ENCODE data around the gene LBX2.
A peak's percentile ranks its signal among the peaks of the same experiment; 100 is the strongest.
"Not testable (repeated sequence)": the region's sequence is repeated elsewhere in the genome, so short reads cannot be mapped to it uniquely, and the experiment has no call there.

Gene LBX2

DNA sequence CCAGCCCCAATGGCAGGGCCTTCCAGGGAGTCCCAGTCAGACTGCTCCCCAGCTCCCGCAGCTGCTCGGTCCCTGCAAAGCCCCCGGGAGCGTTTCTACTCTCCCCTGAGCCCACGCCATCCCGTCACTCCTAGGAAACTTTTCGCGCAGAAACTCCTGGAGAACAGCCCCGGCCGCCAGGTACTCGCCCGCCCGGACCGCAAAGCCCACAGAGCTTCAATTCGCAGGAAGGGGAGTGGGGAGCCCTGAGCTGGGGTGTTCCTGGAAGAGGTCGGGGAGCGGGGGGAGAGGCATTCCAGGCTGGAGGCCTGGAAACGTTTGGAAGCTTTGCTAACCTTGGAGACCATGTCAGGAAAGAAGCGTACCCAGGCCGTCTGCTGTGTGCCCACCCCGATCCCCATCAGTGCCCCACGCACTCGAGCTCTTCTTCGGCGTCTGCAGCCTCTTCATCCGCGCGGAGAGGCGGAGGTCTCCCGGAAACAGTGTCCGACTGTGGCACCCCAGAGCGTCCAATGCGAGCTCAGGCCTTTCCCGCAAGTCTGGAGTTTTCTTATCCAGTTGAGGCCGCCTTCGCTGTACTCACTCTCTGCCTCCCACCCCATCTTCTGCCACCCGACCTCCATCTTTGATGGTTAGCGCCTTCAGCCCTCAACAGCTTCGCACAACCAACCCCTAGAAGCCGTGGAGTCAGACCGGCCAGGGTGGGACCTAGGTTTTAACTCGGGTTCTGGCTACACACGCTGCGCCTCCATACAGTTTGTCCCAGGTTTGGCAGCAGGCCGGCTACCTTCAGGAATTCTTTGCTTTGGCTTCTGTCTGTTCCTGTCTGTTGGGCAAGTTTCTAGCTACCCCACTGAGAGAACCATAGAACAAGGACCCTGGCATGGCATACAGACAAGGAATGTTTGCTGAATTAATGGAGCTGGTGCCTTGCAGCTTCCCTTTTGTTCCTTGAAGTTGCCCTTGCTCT, 4.4 kb upstream of the LBX2 start:
- DNase-seq = no peak

DNA sequence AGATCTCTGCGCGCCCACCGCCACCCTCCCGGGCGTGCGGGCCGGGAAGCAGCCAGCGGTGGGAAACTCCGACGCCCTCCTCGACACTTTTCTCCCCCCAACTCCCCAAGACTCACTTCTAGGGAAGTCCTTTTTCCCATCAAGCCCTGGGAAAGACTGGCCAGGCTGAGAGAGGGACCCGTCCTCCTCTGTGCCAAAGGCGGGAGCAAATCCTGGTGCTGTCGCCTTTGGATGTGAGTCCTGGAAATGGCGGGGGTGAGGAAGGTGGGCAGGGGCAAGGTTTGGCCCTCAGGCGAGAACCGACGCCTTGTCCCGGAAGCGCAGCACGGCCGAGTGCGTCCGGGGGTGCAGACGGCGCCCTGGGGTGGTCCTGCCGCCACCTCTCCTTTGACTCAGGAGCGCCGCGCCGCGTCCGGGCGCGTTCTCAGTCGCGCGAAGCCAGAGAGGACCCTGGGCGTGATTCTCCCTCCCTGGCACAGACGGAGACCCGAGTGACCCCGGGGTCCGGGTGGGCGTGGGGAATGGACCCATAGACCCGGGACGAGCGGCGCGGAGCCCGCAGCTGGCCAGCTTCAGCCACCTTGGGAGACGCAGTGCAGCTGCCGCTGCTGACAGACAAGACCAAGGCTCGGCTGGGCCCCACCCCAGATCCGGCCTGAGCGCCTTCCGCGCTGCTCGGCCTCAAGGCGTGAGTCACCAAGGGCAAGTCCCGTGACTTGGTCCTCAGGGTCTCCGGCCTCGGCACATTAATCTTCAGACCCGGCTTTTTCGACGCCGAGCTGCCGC, 3.5 kb upstream of the LBX2 start:
- peak; percentile 28 to 56 for DNase-seq

DNA sequence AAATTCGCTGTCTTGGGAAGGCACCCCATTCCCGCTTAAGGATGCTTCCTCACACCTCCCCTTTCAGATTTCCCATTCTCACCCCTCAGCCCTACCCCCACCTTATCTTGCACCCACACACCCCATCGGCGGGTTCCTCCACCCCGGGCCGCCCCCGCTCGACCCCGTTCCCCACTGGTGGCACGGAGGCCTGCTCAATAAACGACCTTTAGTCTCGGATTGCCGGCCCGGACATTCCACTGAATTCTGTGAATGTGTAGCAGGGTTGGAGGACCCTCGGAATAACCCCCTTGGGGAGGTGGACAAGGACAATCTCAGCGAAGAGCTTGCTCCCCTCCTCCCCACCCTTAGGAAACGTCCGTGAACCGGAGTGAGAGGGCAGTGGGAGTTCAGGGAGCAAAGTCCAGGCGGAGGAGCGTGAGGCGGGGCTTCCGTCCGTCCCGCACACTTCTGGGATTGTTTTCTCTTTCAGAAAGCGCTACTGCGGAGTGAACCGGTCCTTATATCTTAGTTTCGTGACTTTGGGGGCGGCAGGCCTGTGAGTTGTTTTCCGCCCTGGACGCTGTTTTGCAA, 2.8 kb upstream of the LBX2 start:
- DNase-seq = no peak

DNA sequence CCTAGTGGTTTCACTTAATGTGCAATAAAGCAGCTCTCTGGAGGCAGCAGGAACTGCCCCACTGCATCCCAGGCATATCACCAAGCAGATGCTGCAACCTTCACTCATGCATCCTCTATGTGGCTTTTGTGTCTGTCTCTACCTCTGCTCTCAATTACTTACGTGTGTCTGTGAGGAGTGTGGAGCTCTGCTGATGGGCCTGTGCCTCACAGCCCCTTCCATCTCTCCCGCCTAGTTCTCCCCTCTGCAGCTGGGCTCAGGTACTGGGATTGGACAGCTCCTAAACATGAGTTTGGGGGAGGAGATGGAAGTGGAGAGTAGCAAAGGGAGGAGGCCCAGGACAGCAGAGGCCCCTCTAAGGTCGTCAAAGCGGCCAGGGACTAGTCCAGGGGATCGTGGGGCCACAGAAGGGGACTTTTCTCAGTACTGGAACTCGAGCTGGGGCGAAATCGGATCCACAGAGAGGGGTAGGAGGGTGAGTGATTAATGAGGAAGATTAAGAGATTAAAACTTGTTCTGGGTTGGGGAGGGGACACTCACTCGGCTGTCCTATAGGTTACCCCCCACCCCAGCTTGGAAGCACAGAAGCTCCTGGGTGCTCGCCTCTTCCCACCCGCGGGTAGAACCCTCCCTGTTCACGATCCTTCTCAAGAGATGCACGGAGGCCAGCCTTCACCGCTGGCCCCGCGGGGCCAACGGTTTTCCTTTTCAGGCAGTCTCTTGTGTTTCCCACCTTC, 2.1 kb upstream of the LBX2 start:
- no peak for DNase-seq

DNA sequence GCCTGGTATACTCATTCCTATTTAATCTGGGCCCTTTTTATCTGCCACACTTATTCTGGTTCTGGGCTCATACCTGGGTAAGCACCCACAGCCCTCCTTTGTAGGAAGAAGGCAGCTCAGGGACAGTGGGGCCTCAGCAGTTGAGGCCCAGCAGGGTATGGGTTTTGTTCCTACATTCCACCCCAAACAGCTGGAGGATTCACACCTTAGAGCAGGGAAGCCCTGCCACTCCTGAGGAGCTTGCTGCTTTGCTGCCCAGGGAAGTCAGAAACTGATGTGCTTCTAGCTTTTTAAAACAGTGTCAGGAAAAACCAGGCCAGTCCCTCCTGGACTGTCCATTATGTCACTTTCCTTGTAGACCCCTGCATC, 1.2 kb upstream of the LBX2 start:
- no peak for DNase-seq

DNA sequence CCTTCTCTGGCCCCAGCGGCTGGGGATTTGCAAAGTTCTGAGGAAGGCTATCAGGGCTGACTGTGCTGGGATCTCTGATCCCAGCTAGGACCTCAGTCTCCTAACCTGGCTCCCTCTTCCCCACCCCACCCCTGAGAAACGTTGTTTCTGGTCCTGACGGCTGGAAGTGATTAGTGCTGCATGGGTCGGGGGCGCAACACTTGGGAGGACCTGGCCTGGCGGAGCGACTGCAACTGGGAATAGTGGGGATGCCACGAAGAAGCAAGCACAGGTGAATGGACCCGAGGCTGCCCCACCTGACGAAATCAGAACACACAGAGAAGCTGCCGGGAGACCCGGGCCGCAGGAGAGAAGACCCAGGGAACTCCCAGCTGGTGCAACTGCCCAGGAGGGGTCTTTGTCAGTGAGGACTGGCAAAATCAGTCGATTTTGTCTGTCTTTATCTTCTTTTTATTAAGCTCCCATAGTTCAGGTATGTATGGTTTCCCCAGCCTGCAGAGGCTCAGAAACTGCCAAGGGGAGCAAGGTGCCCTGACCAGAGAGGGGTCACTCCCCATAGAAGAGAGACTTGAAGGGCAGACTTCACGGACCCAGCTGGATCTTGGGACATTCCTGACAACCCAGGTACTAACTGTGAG, 656 bp upstream of the LBX2 start:
- DNase-seq = no peak

DNA sequence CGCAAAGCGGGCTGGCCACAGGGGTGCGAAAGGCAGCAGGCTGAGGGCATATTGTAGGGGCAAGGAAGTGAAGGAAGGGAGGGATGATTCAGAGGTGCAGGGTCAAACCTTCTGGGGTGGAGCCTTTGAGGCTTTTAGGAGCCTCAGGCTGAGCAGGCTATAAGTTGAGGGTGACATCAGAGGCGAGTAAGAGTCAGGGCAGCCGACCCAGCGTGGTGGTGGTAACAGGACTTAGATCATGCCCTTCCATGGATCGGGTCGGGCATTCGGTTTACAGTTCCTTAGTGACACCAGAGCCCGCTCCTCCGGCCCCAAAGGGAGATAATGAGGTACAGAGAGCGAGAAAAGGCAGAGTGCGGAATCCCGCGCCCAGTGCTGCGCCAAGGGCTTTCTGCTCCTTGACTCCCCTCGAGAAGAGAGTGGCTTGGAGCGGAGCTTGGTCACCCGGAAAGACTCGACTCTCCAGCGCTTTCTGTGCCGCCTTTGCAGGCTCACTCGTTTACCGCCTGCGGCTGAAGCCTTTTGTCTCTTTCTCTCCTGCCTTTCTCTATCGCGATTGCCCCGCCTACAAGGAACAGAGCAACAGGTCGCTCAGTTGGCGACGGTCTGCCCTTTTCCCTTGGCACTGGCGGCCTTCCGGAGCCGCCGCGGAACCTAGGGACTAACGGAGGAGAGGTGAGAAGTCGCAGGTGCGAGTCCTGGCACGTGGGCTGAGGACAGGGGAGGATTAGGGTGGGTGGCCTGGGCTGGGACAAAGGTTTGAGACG, 720 bp downstream of the LBX2 start:
- DNase-seq = peak; percentile 21 to 43

DNA sequence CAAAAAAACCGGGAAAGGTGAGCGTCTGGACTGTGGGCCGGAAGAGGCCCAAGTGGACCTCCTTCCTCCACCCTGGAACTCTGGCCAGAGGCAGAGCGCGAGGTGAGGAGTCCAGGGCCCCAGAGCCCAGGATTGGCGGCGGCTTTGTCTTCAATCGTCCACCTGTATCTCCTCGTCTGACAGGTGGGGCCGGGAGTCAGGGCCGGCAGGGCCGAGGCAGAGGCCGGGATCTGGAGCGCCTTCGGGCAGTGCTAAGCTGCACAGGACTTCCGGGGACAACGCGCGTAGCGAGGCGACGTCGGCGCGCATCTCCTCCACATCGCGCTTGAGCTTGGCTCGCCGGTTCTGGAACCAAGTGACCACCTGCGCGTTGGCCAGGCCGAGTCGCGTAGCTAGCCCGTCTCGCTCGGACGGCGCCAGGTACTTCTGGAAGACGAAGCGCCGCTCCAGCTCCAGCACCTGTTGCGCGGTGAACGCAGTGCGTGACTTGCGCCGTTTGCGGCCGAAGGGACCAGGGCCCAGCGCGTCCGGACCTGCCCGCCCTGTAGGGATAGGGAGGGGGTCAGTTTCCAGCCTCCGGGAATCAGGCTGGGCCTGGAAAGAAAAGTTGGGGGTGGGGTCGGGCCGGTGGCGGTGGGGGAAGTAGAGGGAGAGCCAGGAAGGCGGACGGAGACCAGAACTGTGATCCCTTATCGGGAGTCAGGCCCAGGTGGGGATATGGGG, 1.5 kb downstream of the LBX2 start:
- no peak for DNase-seq

DNA sequence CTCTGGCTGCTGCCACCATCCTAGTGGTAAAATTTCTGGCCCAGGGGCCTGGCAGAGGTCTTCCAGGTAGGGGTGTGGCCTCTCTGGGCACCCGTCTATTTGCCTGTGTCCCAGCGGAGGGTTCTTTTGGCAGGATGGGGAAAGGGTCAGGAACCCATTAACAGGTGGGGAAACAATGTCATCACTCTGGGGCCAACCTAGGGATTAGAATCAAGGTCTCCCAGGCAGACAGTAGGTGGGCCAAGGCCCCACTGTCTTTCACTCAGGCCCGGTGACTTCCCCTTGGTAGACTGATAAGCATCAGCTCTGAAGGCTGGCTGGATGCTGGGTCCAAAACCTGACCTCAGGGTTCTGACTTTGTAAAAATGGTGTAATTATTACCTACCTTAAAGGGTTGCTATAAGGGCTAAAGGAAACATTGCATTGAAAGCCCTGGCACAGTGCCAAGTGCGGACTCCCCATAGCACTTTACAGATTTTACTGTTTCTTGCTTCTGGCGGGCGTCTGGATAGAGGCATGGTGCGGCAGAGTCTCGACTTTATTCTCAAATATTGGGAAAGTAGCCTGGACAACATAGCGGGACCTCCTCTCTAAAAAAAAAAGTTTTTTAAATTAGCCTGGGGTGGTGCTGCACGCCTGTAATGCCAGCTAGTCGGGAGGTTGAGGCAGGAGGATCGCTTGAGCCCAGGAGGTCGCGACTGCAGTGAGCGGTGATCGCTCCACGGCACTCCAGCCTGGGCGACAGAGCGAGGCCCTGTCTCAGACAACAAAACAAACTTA, 2.2 kb downstream of the LBX2 start:
- DNase-seq = no peak

DNA sequence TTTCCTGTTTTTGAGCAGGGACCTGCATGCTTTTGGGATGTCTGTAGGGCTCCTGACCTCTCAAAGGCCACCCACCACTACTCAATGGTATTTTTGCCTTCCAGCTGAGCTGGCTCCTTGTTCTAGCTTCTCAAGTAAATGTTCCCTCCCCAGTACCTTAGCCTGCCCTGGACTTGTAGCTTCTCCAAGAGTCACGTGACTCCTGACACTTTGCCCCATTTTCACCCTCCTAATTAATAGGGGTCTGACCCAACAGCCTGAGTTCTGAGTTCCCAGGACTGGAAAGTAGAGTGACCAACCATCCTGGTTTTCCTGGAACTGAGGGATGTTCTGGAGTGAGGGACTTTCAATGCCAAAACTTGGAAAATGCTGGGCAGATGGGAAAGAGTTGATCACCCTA, 4.0 kb downstream of the LBX2 start:
- no peak for DNase-seq

DNA sequence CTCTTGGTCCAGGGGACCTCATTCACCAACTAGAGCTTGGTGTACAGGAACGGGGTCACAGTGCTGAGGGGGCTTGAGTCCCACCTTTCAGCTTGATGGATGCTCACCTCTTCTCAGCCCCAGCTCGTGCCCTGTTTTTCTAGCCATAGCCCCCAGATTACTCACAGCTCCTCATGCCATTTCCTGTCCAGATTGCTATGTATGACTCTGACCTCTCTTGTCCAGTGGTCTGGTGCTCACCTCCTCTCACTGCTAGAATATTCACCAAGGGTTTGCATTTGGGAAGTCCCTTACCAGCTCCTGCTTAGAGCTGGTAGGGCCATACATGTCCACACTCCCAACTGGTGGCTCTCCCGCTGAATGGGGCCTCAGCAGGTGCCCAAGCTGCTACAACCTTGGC, 5.9 kb downstream of the LBX2 start:
- DNase-seq = no peak

DNA sequence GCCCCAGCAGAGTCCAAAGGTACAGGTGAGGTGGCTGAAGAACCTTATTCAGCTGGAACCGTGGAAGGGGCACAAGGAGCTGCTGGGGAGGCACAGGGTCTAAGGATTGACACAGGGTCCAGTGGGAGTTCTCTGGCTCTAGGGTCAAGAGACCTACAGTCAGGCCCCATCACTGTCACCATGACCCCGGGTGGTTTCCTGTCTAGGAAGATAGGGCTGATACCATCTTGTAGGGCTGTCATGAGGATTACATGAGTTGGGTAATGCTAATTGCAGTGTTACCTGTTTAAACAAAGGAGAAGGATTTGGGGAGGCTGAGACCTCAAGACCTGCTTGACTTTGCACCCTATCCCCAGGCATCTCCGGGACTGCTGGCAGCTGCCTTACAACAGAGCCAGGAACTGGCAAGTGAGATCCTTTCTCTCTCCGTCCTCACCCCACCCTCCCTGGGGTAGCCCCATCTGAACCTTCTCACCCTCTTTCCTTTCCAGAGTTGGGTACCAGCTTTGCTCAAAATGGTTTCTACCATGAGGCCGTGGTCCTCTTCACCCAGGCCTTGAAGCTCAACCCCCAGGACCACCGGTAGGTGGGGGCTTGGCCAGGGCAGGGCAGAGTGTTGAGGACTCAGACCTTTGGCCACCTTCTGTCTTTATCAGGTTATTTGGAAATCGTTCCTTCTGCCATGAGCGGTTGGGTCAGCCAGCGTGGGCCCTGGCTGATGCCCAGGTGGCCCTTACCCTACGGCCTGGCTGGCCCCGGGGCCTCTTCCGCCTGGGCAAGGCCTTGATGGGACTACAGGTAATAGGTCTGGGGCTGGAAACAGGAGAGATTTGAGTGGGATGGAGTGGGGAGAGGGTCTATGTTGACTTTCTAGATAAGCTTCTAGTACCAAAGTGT, 7.5 kb downstream of the LBX2 start:
- DNase-seq = no peak

DNA sequence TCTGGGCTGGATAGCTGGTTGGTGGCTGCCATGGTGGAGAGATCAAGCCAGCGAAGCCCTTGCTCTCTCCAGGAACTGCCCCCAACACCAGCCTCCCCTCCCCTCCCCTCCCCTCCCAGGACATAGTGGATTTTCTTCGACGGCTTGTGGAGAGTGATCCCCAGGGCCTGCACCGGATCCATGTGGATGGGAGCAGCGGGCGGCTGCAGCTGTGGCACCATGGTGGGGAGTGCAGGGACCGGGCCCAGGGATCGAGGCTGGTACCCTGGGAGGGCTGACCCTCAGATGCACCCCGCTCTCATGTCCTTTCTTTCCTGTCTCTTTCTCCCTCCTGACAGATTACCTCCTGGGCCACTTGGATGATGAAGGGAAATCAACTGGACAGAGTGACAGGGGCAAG, 9.5 kb downstream of the LBX2 start:
- no peak for DNase-seq

DNA sequence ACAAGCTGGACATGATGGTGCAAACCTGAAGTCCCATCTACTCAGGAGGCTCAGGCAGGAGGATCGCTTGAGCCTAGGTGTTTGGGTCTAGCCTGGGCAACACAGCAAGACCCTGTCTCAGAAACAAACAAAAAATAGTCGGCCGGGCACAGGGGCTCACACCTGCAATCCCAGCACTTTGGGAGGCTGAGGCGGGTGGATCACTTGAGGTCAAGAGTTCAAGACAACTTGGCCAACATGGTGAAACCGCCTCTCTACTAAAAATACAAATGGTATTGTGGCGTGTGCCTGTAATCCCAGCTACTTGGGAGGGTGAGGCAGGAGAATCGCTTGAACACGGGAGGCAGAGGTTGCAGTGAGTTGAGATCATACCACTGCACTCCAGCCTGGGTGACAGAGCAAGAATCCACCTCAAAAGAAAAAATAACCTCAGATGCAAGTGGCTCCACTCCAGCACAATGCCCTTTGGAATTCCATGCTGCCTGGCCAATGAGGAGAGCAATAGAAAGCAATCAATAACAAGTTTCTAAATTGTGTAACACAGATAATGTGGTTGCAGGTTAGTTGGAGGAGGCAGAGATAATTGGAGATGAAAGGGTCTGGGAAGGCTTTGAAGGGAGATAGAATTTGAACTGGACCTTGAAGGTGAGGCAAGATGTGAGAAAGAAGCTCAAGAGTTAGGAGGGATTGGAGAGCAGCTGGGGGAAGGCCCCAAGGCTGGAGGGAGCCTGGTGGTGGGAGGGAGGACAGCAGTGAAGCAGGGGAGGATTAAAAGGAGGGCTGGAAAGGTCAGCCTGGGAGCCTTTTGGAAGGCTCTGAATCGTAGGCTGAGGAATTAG, 10.5 kb downstream of the LBX2 start:
- no peak for DNase-seq

DNA sequence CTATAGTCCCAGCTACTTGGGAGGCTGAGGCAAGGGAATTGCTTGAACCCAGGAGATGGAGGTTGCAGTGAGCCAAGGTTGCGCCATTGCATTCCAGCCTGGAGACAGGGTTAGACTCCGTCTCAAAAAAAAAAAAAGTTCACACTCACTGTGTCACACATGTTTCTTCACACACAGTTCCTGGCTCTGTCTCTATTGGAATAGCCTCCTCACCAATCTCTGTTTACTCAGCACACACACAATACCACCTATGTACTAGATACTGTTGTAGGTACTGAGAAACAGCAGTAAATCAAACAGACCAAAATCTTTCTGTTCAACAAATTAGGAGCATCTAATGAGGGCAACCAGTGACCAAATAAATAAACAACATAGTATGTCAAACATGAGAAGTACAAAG, 13.3 kb downstream of the LBX2 start:
- DNase-seq = no peak

DNA sequence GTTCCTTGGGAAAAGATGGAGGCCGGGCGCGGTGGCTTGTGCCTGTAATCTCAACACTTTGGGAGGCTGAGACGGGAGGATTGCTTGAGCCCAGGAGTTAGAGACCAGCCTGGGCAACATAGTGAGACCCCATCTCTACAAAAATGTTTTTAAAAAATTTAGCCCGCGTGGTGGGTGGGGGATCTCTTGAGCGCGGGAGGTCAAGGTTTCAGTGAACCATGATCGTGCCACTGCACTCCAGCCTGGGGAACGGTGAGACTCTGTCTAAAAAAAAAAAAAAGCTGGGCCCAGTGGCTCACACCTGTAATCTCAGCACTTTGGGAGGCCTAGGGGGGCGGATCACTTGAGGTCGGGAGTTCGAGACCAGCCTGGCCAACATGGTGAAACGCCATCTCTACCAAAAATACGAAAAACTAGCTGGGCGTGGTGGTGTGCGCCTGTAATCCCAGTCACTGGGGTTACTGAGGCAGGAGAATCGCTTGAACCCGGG, 15.7 kb downstream of the LBX2 start:
- DNase-seq = not testable (repeated sequence)

DNA sequence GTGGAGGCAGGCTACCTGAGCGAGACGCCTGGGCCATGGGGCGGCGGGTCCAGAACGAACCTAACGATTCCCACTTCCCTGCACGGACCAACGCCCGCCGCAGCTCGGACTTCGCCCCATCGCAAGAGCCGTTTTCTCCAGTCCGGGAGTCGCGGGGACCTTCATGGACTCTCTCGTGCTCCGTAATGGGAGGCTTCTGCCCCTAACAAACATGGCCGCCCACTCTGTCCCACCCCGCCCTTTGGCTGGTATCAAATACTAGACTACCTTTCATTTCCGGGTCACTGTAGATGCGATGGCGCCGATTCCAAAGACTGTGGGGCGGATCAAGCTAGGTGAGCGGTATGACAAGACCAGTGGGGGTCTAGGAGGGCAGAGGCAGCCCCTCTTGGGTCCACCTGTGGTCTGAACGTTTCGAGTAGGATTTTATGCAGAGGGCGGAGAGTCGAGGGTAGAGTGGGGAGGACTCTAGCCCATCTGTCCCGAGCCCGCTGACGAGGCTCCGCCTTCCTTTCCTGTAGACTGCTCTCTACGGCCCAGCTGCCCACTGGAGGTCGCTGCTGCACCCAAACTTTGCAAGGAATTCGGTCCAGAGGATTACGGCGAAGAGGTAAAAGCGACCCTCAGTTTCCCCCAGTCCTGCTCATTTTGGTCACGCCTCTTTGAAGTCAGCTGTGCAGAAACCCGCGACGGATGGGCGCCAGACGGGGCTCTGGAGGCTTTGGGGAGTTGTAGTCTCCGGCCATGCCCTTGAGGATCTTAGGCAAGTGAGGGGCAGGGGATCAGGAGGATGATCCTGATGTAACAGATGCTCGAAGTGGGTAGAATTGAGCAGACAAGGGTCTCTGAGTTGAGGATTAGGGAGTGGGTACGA, 16.4 kb downstream of the LBX2 start, which contains the start of the genes CCDC142 and TTC31:
CCDC142 (minus strand) TSS at position 198 of the 874 bp plus-strand sequence; CDS start at position 37, 161 bp downstream.
TTC31 (plus strand) TSS at position 281 of the 874 bp plus-strand sequence; CDS start at position 296, 15 bp downstream.
- peak; percentile 84 to 99 for DNase-seq

Data from bone marrow (tissue), 2 donors.